B cell (primary cell): ENCODE data around the gene PARVB. TPM values are rescaled to one million over a fixed set of nuclear protein-coding genes. Genes with fewer than 3 reads are reported as not detected.

ENCODE experiments used
- ATAC-seq: fragments of 200-7000 bp; cut with Tn5 transposase; one replicate; pipeline ENCODE4 v1.10.0; 2021; ENCODE audit warnings: low read depth, mild to moderate bottlenecking, moderate number of reproducible peaks, moderate library complexity
- CTCF ChIA-PET: fragments of 350-600 bp; sonication (Branson Sonifier 250); formaldehyde crosslinking; loops from one replicate; lab custom pipeline; 2021; ENCODE audit warnings: antibody characterized with exemption, inconsistent platforms; lab: Charles Lee
- POLR2A ChIA-PET: fragments of 350-600 bp; sonication (Branson Sonifier 250); formaldehyde crosslinking; loops from one replicate; lab custom pipeline; 2021; ENCODE audit warnings: antibody characterized with exemption; lab: Charles Lee
- DNase-seq: peaks from one replicate; pipeline ENCODE4 v3.0.0; 2013
- H2AFZ ChIP-seq: 2 replicates; pipeline ENCODE4 v1.6.1; 2012; ENCODE audit warnings: mild to moderate bottlenecking, low read depth, low read length; ENCODE audit not compliant: insufficient read depth, poor library complexity, severe bottlenecking
- H3K27ac ChIP-seq, 2 donors: 1 replicate in 1 of 2; 2 replicates in 1 of 2; pipeline ENCODE4 v1.5.1; 2012 to 2013; ENCODE audit warnings: low read length in 2 of 2, mild to moderate bottlenecking in 2 of 2, moderate library complexity in 1 of 2
- H3K27me3 ChIP-seq, 4 experiments: fragments of 200-600 bp in 1 of 4; sonication (generic) in 1 of 4; replicated peaks in 1 of 4; 1 replicate in 2 of 4; 2 replicates in 2 of 4; pipeline versions ENCODE4 v1.6.1 to v1.7.0; 2013 to 2016; ENCODE audit warnings: low read length in 3 of 4, mild to moderate bottlenecking in 2 of 4, mixed read lengths in 1 of 4, moderate library complexity in 1 of 4; ENCODE audit not compliant: insufficient read depth in 4 of 4, control insufficient read depth in 3 of 4; ENCODE audit errors: control extremely low read depth in 1 of 4
- H3K36me3 ChIP-seq, 2 experiments: replicated peaks in 1 of 2; 1 replicate in 1 of 2; 2 replicates in 1 of 2; pipeline versions ENCODE4 v1.6.1 to v1.7.1; 2013; ENCODE audit warnings: low read length in 1 of 2; ENCODE audit not compliant: insufficient read depth in 2 of 2, control insufficient read depth in 1 of 2; ENCODE audit errors: control extremely low read depth in 1 of 2, extremely low read depth in 1 of 2
- H3K4me1 ChIP-seq, 2 donors: fragments of 200-600 bp in 1 of 2; sonication (generic) in 1 of 2; 1 replicate in 1 of 2; 2 replicates in 1 of 2; pipeline versions ENCODE4 v1.5.1 to v1.6.1; 2013 to 2017; ENCODE audit warnings: low read length in 2 of 2; ENCODE audit not compliant: control insufficient read depth in 2 of 2, insufficient read depth in 2 of 2
- H3K4me2 ChIP-seq: replicated peaks from 2 replicates; pipeline ENCODE3; 2012; ENCODE audit warnings: mild to moderate bottlenecking, low read depth, low read length; ENCODE audit not compliant: poor library complexity, severe bottlenecking
- H3K4me3 ChIP-seq, 5 experiments: fragments of 200-600 bp in 1 of 5; sonication (generic) in 1 of 5; 1 replicate in 3 of 5; 2 replicates in 2 of 5; pipeline versions ENCODE4 v1.5.1 to v1.7.0; 2011 to 2016; ENCODE audit warnings: low read length in 4 of 5, mild to moderate bottlenecking in 4 of 5, low read depth in 2 of 5, control low read depth in 1 of 5, moderate library complexity in 1 of 5; ENCODE audit not compliant: insufficient read depth in 1 of 5; ENCODE audit errors: control extremely low read depth in 1 of 5, extremely low read depth in 1 of 5
- H3K79me2 ChIP-seq: fragments of 200-600 bp; sonication (generic); one replicate; pipeline ENCODE4 v1.6.0; 2016; ENCODE audit warnings: low read length; ENCODE audit not compliant: control insufficient read depth, insufficient read depth
- H3K9ac ChIP-seq: fragments of 200-600 bp; sonication (generic); 2 replicates; pipeline ENCODE4 v1.6.1; 2017; ENCODE audit warnings: mild to moderate bottlenecking, low read length, moderate library complexity
- H3K9me3 ChIP-seq, 3 donors: one replicate each; pipeline versions ENCODE4 v1.6.1 to v1.7.1; 2013; ENCODE audit warnings: low read length in 2 of 3; ENCODE audit not compliant: control insufficient read depth in 2 of 3, insufficient read depth in 1 of 3; ENCODE audit errors: control extremely low read depth in 1 of 3
- H4K20me1 ChIP-seq: 2 replicates; pipeline ENCODE4 v1.6.0; 2012; ENCODE audit warnings: mild to moderate bottlenecking, low read length; ENCODE audit not compliant: insufficient read depth, control insufficient read depth, poor library complexity, severe bottlenecking
- H3K27ac Mint-ChIP-seq: one replicate; pipeline ENCODE4 v1.8.0; 2021; ENCODE audit warnings: mixed read lengths
- H3K27me3 Mint-ChIP-seq: one replicate; pipeline ENCODE4 v1.8.0; 2021; ENCODE audit warnings: mixed read lengths
- H3K4me1 Mint-ChIP-seq: one replicate; pipeline ENCODE4 v1.8.0; 2021; ENCODE audit warnings: mixed read lengths
- H3K4me3 Mint-ChIP-seq: one replicate; pipeline ENCODE4 v1.8.0; 2021; ENCODE audit warnings: mixed read lengths
- H3K9me3 Mint-ChIP-seq: one replicate; pipeline ENCODE4 v1.8.0; 2022; ENCODE audit warnings: mixed read lengths; ENCODE audit not compliant: insufficient read depth
- EZH2 ChIP-seq: IDR thresholded peaks from 2 replicates; pipeline ENCODE4 v1.6.1; 2012; ENCODE audit warnings: borderline replicate concordance, low read depth, mild to moderate bottlenecking, moderate library complexity, low read length; ENCODE audit not compliant: insufficient read depth, poor library complexity, severe bottlenecking
- WGBS: methylation state at CpG from one replicate; pipeline ENCODE4 v1.1.5; 2013; ENCODE audit warnings: missing lambda C conversion rate; ENCODE audit not compliant: insufficient coverage; 5-methylcytosine and 5-hydroxymethylcytosine counted together
- intact Hi-C: fragments of 100-400 bp; cut with micrococcal nuclease; formaldehyde crosslinking; loops from one replicate; pipeline ENCODE4 v1.10.0; 2022
- polyA plus RNA-seq: library from polyadenylated mRNA; depleted of rRNA; stranded (reverse); fragments of >200 nt; gene quantifications from 2 replicates; pipeline ENCODE4 v1.2.3, GENCODE V29; 2012
- total RNA-seq, 2 donors: library from RNA; stranded (reverse); fragments of 120-200 nt in 1 of 2; gene quantifications; 1 replicate in 1 of 2; 2 replicates in 1 of 2; pipeline versions ENCODE4 v1.2.3 to v1.2.4, GENCODE V29; 2013 to 2022
- TF ChIP-seq, protein P1 (sequence below): fragments of 200-600 bp; IDR thresholded peaks from one replicate; pipeline ENCODE4 v1.8.0; 2022; ENCODE audit warnings: antibody characterized with exemption, mild to moderate bottlenecking

The PARVB gene
- total and polyA plus RNA-seq, 2 donors (not counting 1 experiment from before 2014, with no cell fraction given) = 48.0 to 49.4 TPM

DNA sequence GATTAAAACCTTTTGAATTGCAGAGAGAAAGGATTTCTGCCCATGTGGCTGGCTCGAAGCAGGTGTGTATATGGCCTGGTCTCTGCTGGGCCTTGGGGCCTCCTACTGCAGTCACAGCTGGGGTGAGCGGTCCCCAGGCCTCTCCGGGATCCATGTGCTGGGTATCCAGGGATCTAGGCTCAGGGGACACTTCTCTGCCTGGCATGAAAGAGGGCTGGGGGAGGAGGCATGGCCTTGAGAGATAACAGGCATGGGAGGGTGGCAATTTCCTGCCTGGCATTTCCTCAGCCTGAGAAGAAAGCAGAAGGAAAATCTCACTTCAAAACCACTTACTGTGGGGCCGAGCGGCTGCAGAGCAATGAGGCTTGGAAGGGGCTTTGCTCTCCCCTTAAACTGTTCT lies 136.3 kb downstream of the PARVB start:
- no peak for DNase-seq
- no peaks in the 10 kb centered on the region for H3K27me3 ChIP-seq
- H3K27ac ChIP-seq = no peak overlapping the region
- Mint-ChIP-seq H3K4me1 (no peaks in the 10 kb centered on the region), H3K27me3 (no peaks in the 10 kb centered on the region), H3K9me3 (no peaks in the 10 kb centered on the region), H3K27ac (no peak overlapping the region), H3K4me3 (no peak overlapping the region)
- 44% methylated on average over 5 of the region's 5 CpGs for WGBS
- no peak overlapping the region for H3K9ac ChIP-seq
- no peak overlapping the region for H3K4me2 ChIP-seq
- TF ChIP-seq, protein P1, sequence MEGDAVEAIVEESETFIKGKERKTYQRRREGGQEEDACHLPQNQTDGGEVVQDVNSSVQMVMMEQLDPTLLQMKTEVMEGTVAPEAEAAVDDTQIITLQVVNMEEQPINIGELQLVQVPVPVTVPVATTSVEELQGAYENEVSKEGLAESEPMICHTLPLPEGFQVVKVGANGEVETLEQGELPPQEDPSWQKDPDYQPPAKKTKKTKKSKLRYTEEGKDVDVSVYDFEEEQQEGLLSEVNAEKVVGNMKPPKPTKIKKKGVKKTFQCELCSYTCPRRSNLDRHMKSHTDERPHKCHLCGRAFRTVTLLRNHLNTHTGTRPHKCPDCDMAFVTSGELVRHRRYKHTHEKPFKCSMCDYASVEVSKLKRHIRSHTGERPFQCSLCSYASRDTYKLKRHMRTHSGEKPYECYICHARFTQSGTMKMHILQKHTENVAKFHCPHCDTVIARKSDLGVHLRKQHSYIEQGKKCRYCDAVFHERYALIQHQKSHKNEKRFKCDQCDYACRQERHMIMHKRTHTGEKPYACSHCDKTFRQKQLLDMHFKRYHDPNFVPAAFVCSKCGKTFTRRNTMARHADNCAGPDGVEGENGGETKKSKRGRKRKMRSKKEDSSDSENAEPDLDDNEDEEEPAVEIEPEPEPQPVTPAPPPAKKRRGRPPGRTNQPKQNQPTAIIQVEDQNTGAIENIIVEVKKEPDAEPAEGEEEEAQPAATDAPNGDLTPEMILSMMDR = no peak
- TF ChIP-seq EZH2 = no peak
- H3K9me3 ChIP-seq = no peaks in the 10 kb centered on the region
- CTCF ChIA-PET = interaction anchor here (0.7 kb wide), 1 partner anchor 198 kb away, joined by 4 read pairs; no protein-coding TSS in a partner anchor
- no peaks in the 10 kb centered on the region for H4K20me1 ChIP-seq
- POLR2A ChIA-PET = no interaction called here
- no peak overlapping the region for H3K4me3 ChIP-seq
- H3K79me2 ChIP-seq = no peaks in the 10 kb centered on the region
- peaks cover 0 to 33% of the 10 kb centered on the region in 2 experiments for H3K36me3 ChIP-seq
- H2AFZ ChIP-seq = no peak overlapping the region
- no peaks in the 10 kb centered on the region for H3K4me1 ChIP-seq
- no peak for ATAC-seq
- intact Hi-C loops = no loop called here

DNA sequence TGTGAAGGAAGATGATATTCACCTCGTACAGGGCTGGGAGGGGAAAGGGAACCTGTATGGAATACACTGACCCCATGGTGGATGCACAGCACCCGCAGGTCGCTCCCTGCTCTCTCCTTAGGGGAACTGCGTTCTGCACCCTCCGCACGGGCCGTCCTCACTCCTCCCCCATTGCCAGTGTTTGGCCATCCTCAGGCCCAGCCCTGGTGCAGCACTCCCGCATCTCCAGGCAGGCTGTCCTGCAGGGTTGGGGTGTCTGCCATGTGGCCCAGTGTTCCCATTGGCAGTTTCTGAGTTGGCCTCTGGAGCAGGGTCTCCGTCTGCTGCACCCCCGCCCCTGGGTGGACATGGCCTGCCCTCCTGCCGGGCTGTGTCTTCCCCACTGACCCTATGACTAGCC lies 137.6 kb downstream of the PARVB start:
- WGBS = 97% methylated on average over 7 of the region's 11 CpGs
- Histone ChIP-seq H4K20me1 (no peaks in the 10 kb centered on the region), H3K4me3 (no peak overlapping the region), H3K4me2 (no peak overlapping the region), H2AFZ (no peak overlapping the region), H3K9me3 (no peaks in the 10 kb centered on the region), H3K27ac (no peak overlapping the region), H3K4me1 (no peaks in the 10 kb centered on the region), H3K79me2 (no peaks in the 10 kb centered on the region), H3K27me3 (no peaks in the 10 kb centered on the region), H3K36me3 (peaks cover 0 to 33% of the 10 kb centered on the region in 2 experiments), H3K9ac (no peak overlapping the region)
- TF ChIP-seq, protein P1 = no peak
- no peak for TF ChIP-seq EZH2
- Mint-ChIP-seq H3K4me1 (no peaks in the 10 kb centered on the region), H3K9me3 (no peaks in the 10 kb centered on the region), H3K27me3 (no peaks in the 10 kb centered on the region), H3K27ac (no peak overlapping the region), H3K4me3 (no peak overlapping the region)
- ChIA-PET CTCF (no interaction called here), POLR2A (no interaction called here)
- ATAC-seq = no peak
- intact Hi-C loops = no loop called here
- no peak for DNase-seq
